MCF 10A (cell line): Measurements from ENCODE around the gene CFAP300. TPM values are rescaled to one million over a fixed set of nuclear protein-coding genes. Genes with fewer than 3 reads are reported as not detected.

ENCODE experiments used
- BruUV-seq: library from RNA; stranded (reverse); fragments of 400-500 nt; replicated peaks from 2 replicates; lab custom pipeline; 2021; lab: Mats Ljungman, UMichigan
- CTCF ChIA-PET: fragments of 300-600 bp; sonication (Branson Sonifier 250); formaldehyde crosslinking; extraction: SDS; loops from one replicate; lab custom pipeline; 2021; ENCODE audit warnings: antibody characterized with exemption, inconsistent platforms; lab: Yijun Ruan, JAX
- POLR2A ChIA-PET: fragments of 300-600, 350-650 bp; sonication (Branson Sonifier 250); formaldehyde crosslinking; extraction: SDS; loops from one replicate; lab custom pipeline; 2020; ENCODE audit warnings: antibody characterized with exemption, inconsistent platforms; lab: Yijun Ruan, JAX
- DNase-seq: peaks from one replicate; pipeline ENCODE4 v3.0.0-alpha.2; 2018; ENCODE audit not compliant: unreplicated experiment
- H3K27ac Mint-ChIP-seq: one replicate; pipeline ENCODE4 v1.8.0; 2022; ENCODE audit warnings: mild to moderate bottlenecking, low read depth, mixed read lengths; ENCODE audit not compliant: unreplicated experiment
- H3K27me3 Mint-ChIP-seq: one replicate; pipeline ENCODE4 v1.8.0; 2022; ENCODE audit warnings: mixed read lengths; ENCODE audit not compliant: insufficient read depth, unreplicated experiment
- H3K36me3 Mint-ChIP-seq: one replicate; pipeline ENCODE4 v1.8.0; 2022; ENCODE audit warnings: mild to moderate bottlenecking, moderate library complexity, mixed read lengths; ENCODE audit not compliant: insufficient read depth, unreplicated experiment
- H3K4me1 Mint-ChIP-seq: one replicate; pipeline ENCODE4 v1.8.0; 2022; ENCODE audit warnings: mixed read lengths; ENCODE audit not compliant: insufficient read depth, unreplicated experiment
- H3K4me3 Mint-ChIP-seq: one replicate; pipeline ENCODE4 v1.8.0; 2022; ENCODE audit warnings: mild to moderate bottlenecking, moderate library complexity, mixed read lengths; ENCODE audit not compliant: unreplicated experiment
- H3K9me3 Mint-ChIP-seq: one replicate; pipeline ENCODE4 v1.8.0; 2022; ENCODE audit warnings: mixed read lengths; ENCODE audit not compliant: unreplicated experiment
- CTCF ChIP-seq: fragments of 200-600 bp; IDR thresholded peaks from one replicate; pipeline ENCODE4 v1.8.0; 2022; ENCODE audit warnings: antibody characterized with exemption, mild to moderate bottlenecking; ENCODE audit not compliant: unreplicated experiment
- intact Hi-C: fragments of 100-400 bp; cut with micrococcal nuclease; formaldehyde crosslinking; loops from 2 replicates; pipeline ENCODE4 v1.14.1; 2022
- total RNA-seq: library from RNA; stranded (reverse); gene quantifications from 2 replicates; pipeline ENCODE4 v1.2.3, GENCODE V29; 2022

Gene CFAP300
- total RNA-seq, 1 experiment from 2014 or later = 8.0 TPM

- Mint-ChIP-seq H3K4me1 (peaks cover 9% of the 10 kb centered on the region), H3K27me3 (no peaks in the 10 kb centered on the region), H3K4me3 (peak overlapping the region; percentile 92), H3K27ac (peak overlapping the region; percentile 98), H3K36me3 (peaks cover 8% of the 10 kb centered on the region), H3K9me3 (no peaks in the 10 kb centered on the region)
- POLR2A ChIA-PET = interaction anchor here (0.6 to 3.4 kb wide), 18 partner anchors 9 to 197 kb away, joined by 3 to 50 read pairs (median 7); partner anchors contain the start of gene CFAP300
- no peak for DNase-seq
- no TSS peak for BruUV-seq
- no peak for TF ChIP-seq CTCF
- intact Hi-C loops = no loop called here
- CTCF ChIA-PET = interaction anchor here (0.7 to 1.0 kb wide), 3 partner anchors 16 to 68 kb away, joined by 3 read pairs; no protein-coding TSS in a partner anchor
These were observed 61.6 kb downstream of the CFAP300 start for GRCh38 chr11:102108734-102109440.

GRCh38 chr11:102109896-102110760 is 62.9 kb downstream of the CFAP300 start, which contains the start of gene YAP1:
Gene YAP1 (plus strand): TSS chr11:102110447. CDS start chr11:102110849, 402 bp downstream.
- peaks cover 15% of the 10 kb centered on the region for H3K4me1 Mint-ChIP-seq
- peak within 1 kb of the TSS; percentile 98 for H3K27ac Mint-ChIP-seq
- H3K4me3 Mint-ChIP-seq = peak within 1 kb of the TSS; percentile 92
- ChIA-PET CTCF (interaction anchor here (0.7 to 1.9 kb wide), 7 partner anchors 17 to 159 kb away, joined by 3 to 14 read pairs (median 3); no protein-coding TSS in a partner anchor), POLR2A (interaction anchor here (0.5 to 3.4 kb wide), 27 partner anchors 8 to 677 kb away, joined by 3 to 50 read pairs (median 6); partner anchors contain the start of genes BIRC3 and CFAP300)
- H3K9me3 Mint-ChIP-seq = no peaks in the 10 kb centered on the region
- intact Hi-C loops = loop anchor here (1.0 to 5.0 kb wide), 6 partner anchors 29 to 248 kb away; partner anchors contain the start of genes CEP126 and CFAP300
- no peak for TF ChIP-seq CTCF
- no TSS peak for BruUV-seq
- peak; percentile 92 for DNase-seq
- no peaks in the 10 kb centered on the region for H3K27me3 Mint-ChIP-seq
- H3K36me3 Mint-ChIP-seq = peaks cover 19% of the 10 kb centered on the region

GRCh38 chr11:102110761-102111010 is 63.4 kb downstream of the CFAP300 start:
- no TSS peak for BruUV-seq
- H3K27ac Mint-ChIP-seq = peak overlapping the region; percentile 98

More at GRCh38 chr11:102110761-102111010, 63.4 kb downstream of the CFAP300 start:
- Mint-ChIP-seq H3K36me3 (peaks cover 25% of the 10 kb centered on the region), H3K9me3 (no peaks in the 10 kb centered on the region), H3K27me3 (no peaks in the 10 kb centered on the region), H3K4me1 (peaks cover 15% of the 10 kb centered on the region), H3K4me3 (peak overlapping the region; percentile 92)
- DNase-seq = no peak
- no peak for TF ChIP-seq CTCF
- ChIA-PET POLR2A (interaction anchor here (0.7 to 3.4 kb wide), 21 partner anchors 8 to 676 kb away, joined by 3 to 50 read pairs (median 7); partner anchors contain the start of genes BIRC3 and CFAP300), CTCF (interaction anchor here (0.7 to 1.9 kb wide), 5 partner anchors 31 to 158 kb away, joined by 3 to 14 read pairs (median 3); no protein-coding TSS in a partner anchor)
- intact Hi-C loops = loop anchor here (1.0 to 5.0 kb wide), 7 partner anchors 28 to 248 kb away; partner anchors contain the start of genes CEP126 and CFAP300
